AG10803 (cell line): ENCODE measurements around the gene CST4.

Experiments
- DNase-seq: peaks from one replicate; pipeline ENCODE4 v3.0.0; 2010; ENCODE audit warnings: low read depth
- H3K4me3 ChIP-seq: 2 replicates; pipeline ENCODE4 v1.5.1; 2011; ENCODE audit warnings: mild to moderate bottlenecking, low read length, control low read depth
- CTCF ChIP-seq: conservative IDR thresholded peaks from 2 replicates; pipeline ENCODE4 v1.5.1; 2011; ENCODE audit warnings: mild to moderate bottlenecking, low read length, control low read depth, inconsistent platforms

CST4 gene

GRCh38 chr20:23683281-23683680 lies 5.6 kb downstream of the CST4 start:
- DNase-seq = no peak
- no peak overlapping the region for H3K4me3 ChIP-seq
- TF ChIP-seq CTCF = no peak

- no peak overlapping the region for H3K4me3 ChIP-seq
- no peak for TF ChIP-seq CTCF
Measured at GRCh38 chr20:23680146-23680545, 8.7 kb downstream of the CST4 start.

GRCh38 chr20:23679133-23680092 lies 9.4 kb downstream of the CST4 start:
- TF ChIP-seq CTCF = no peak
- no peak for DNase-seq
- no peak overlapping the region for H3K4me3 ChIP-seq

More at GRCh38 chr20:23680146-23680545, 8.7 kb downstream of the CST4 start:
- DNase-seq = no peak

- no peak overlapping the region for H3K4me3 ChIP-seq
- DNase-seq = no peak
- TF ChIP-seq CTCF = no peak
Measured at GRCh38 chr20:23673209-23673608, 15.6 kb downstream of the CST4 start.

GRCh38 chr20:23672158-23672557 lies 16.7 kb downstream of the CST4 start:
- no peak for DNase-seq
- TF ChIP-seq CTCF = no peak

GRCh38 chr20:23671479-23671878 lies 17.4 kb downstream of the CST4 start:
- no peak for TF ChIP-seq CTCF
- H3K4me3 ChIP-seq = no peak overlapping the region

More at GRCh38 chr20:23672158-23672557, 16.7 kb downstream of the CST4 start:
- H3K4me3 ChIP-seq = no peak overlapping the region

GRCh38 chr20:23670361-23670760 lies 18.5 kb downstream of the CST4 start:
- no peak overlapping the region for H3K4me3 ChIP-seq
- TF ChIP-seq CTCF = no peak
- DNase-seq = no peak

More at GRCh38 chr20:23671479-23671878, 17.4 kb downstream of the CST4 start:
- DNase-seq = no peak
